Lung (tissue), 12 donors: Measurements from ENCODE around the gene CHRNA9. TPM values are rescaled to one million over a fixed set of nuclear protein-coding genes. Genes with fewer than 3 reads are reported as not detected.
"Not testable (repeated sequence)": the region's sequence is repeated elsewhere in the genome, so short reads cannot be mapped to it uniquely, and the experiment has no call there.

Source experiments
- ATAC-seq: fragments of 200-7000 bp; cut with Tn5 transposase; one replicate; pipeline ENCODE4 v1.9.1; 2020; ENCODE audit warnings: moderate number of reproducible peaks; ENCODE audit not compliant: insufficient read depth, low FRiP score
- DNase-seq, 3 donors: peaks; one replicate each; pipeline ENCODE4 v3.0.0-alpha.2; 2013 to 2017
- H3K27ac ChIP-seq, 2 donors: one replicate each; pipeline ENCODE4 v1.5.1; 2013; ENCODE audit warnings: mild to moderate bottlenecking in 2 of 2, moderate library complexity in 2 of 2, control low read depth in 1 of 2, inconsistent platforms in 1 of 2, low read depth in 1 of 2, low read length in 1 of 2
- H3K27me3 ChIP-seq, 3 donors: one replicate each; pipeline ENCODE4 v1.5.1; 2013; ENCODE audit warnings: low read length in 2 of 3; ENCODE audit not compliant: control insufficient read depth in 3 of 3, insufficient read depth in 3 of 3
- H3K36me3 ChIP-seq, 4 donors: one replicate each; pipeline ENCODE4 v1.5.1; 2013; ENCODE audit warnings: low read length in 4 of 4, mild to moderate bottlenecking in 1 of 4, moderate library complexity in 1 of 4; ENCODE audit not compliant: control insufficient read depth in 4 of 4, insufficient read depth in 4 of 4
- H3K4me1 ChIP-seq, 5 donors: one replicate each; pipeline ENCODE4 v1.5.1; 2013; ENCODE audit warnings: low read length in 5 of 5, mild to moderate bottlenecking in 2 of 5, moderate library complexity in 1 of 5; ENCODE audit not compliant: control insufficient read depth in 5 of 5, insufficient read depth in 5 of 5
- H3K4me3 ChIP-seq: one replicate; pipeline ENCODE4 v1.5.1; 2013; ENCODE audit warnings: mild to moderate bottlenecking, control low read depth, moderate library complexity
- H3K9ac ChIP-seq, 2 donors: one replicate each; pipeline ENCODE4 v1.5.1; 2013; ENCODE audit warnings: low read length in 2 of 2, control low read depth in 1 of 2; ENCODE audit not compliant: insufficient read depth in 1 of 2
- H3K9me3 ChIP-seq, 4 donors: one replicate each; pipeline ENCODE4 v1.5.1; 2013; ENCODE audit warnings: low read length in 3 of 4, mild to moderate bottlenecking in 1 of 4, moderate library complexity in 1 of 4; ENCODE audit not compliant: control insufficient read depth in 4 of 4, insufficient read depth in 3 of 4
- CTCF ChIP-seq: IDR thresholded peaks from 2 replicates; pipeline ENCODE4 v1.5.1; 2012; ENCODE audit warnings: mild to moderate bottlenecking; ENCODE audit errors: control extremely low read depth, extremely low read depth
- WGBS, 2 donors: extraction: QIAGEN DNeasy Blood & Tissue Kit; methylation state at CpG; one replicate each; pipeline ENCODE4 v1.1.7; 2013; 5-methylcytosine and 5-hydroxymethylcytosine counted together
- polyA plus RNA-seq, 2 donors: library from polyadenylated mRNA; stranded (reverse); fragments of 200-250 nt; gene quantifications; one replicate each; pipeline ENCODE4 v1.2.1, GENCODE V29; 2013
- total RNA-seq, 2 donors: library from RNA; depleted of rRNA in 1 of 2; stranded (reverse); fragments of >200 nt in 1 of 2; gene quantifications; one replicate each; pipeline ENCODE4 v1.2.1, GENCODE V29; 2014 to 2021
- donor health status: control.
- donor health status: control.
- donor health status: Bipolar disorder and iron deficiency.
- donor health status: healthy.
- donor health status: DM: yes; HTN: yes; CAD: no.

CHRNA9 gene
- total and polyA plus RNA-seq, 4 donors = 0.09 TPM; not detected in 3

GRCh38 chr4:40289366-40290188, 45.6 kb upstream of the CHRNA9 start:
- TF ChIP-seq CTCF = no peak
- no peaks in the 10 kb centered on the region for H3K36me3 ChIP-seq
- no peak overlapping the region for H3K9ac ChIP-seq
- ATAC-seq (no peak), DNase-seq (no peak)
- 37 to 46% methylated on average over 7 of the region's 7 CpGs for WGBS, 2 donors
- peaks cover 0 to 3% (median 0%) of the 10 kb centered on the region in 4 donors for H3K9me3 ChIP-seq
- no peak overlapping the region for H3K4me3 ChIP-seq
- no peaks in the 10 kb centered on the region for H3K4me1 ChIP-seq
- no peak overlapping the region for H3K27ac ChIP-seq
- H3K27me3 ChIP-seq = no peaks in the 10 kb centered on the region

GRCh38 chr4:40290611-40291186, 44.4 kb upstream of the CHRNA9 start:
- not testable (repeated sequence) for H3K4me3 ChIP-seq, H3K9ac ChIP-seq, DNase-seq, H3K36me3 ChIP-seq, ATAC-seq, H3K4me1 ChIP-seq, H3K9me3 ChIP-seq, H3K27ac ChIP-seq, H3K27me3 ChIP-seq
- WGBS, 2 donors = 77 to 79% methylated on average over 2 of the region's 2 CpGs

GRCh38 chr4:40292313-40292759, 42.8 kb upstream of the CHRNA9 start:
- WGBS, 2 donors = 66 to 71% methylated on average over 2 of the region's 2 CpGs
- H3K4me3 ChIP-seq = no peak overlapping the region
- no peaks in the 10 kb centered on the region for H3K4me1 ChIP-seq
- TF ChIP-seq CTCF = no peak
- no peaks in the 10 kb centered on the region for H3K27me3 ChIP-seq
- H3K9me3 ChIP-seq = peaks cover 0 to 6% (median 3%) of the 10 kb centered on the region in 4 donors
- peak in 1 of 3 donors; percentile 26 for DNase-seq
- ATAC-seq = no peak
- H3K9ac ChIP-seq = no peak overlapping the region
- no peaks in the 10 kb centered on the region for H3K36me3 ChIP-seq
- no peak overlapping the region for H3K27ac ChIP-seq

GRCh38 chr4:40294339-40294738, 40.8 kb upstream of the CHRNA9 start:
- WGBS, 2 donors = 95 to 100% methylated on average over 1 of the region's 1 CpG
- H3K27ac ChIP-seq = no peak overlapping the region
- no peak overlapping the region for H3K9ac ChIP-seq
- no peak overlapping the region for H3K4me3 ChIP-seq
- no peaks in the 10 kb centered on the region for H3K36me3 ChIP-seq
- no peaks in the 10 kb centered on the region for H3K27me3 ChIP-seq
- no peaks in the 10 kb centered on the region for H3K4me1 ChIP-seq
- TF ChIP-seq CTCF = no peak
- peaks cover 0 to 6% (median 3%) of the 10 kb centered on the region in 4 donors for H3K9me3 ChIP-seq
- ATAC-seq (no peak), DNase-seq (no peak)

- not testable (repeated sequence) for H3K4me3 ChIP-seq, ATAC-seq, H3K27ac ChIP-seq, H3K9me3 ChIP-seq, H3K36me3 ChIP-seq, H3K27me3 ChIP-seq, H3K4me1 ChIP-seq, DNase-seq, H3K9ac ChIP-seq
Measured at GRCh38 chr4:40295030-40295429, 40.1 kb upstream of the CHRNA9 start.
